Liver (tissue), 9 donors: ENCODE results near the gene PLEKHA6. TPM values are rescaled to one million over a fixed set of nuclear protein-coding genes. Genes with fewer than 3 reads are reported as not detected.
A peak's percentile ranks its signal among the peaks of the same experiment; 100 is the strongest.

Experiments used
- DNase-seq: peaks from one replicate; pipeline ENCODE4 v3.0.0-alpha.2; 2017; ENCODE audit warnings: low spot score
- H3K27ac ChIP-seq, 2 donors: one replicate each; pipeline ENCODE4 v1.7.0; 2013; ENCODE audit warnings: inconsistent platforms in 2 of 2, low read length in 2 of 2, control low read depth in 1 of 2, low read depth in 1 of 2, mild to moderate bottlenecking in 1 of 2
- H3K27me3 ChIP-seq, 4 donors: one replicate each; pipeline versions ENCODE4 v1.6.1 to v1.7.0; 2013; ENCODE audit warnings: low read length in 3 of 4, inconsistent platforms in 1 of 4, mild to moderate bottlenecking in 1 of 4, moderate library complexity in 1 of 4; ENCODE audit not compliant: control insufficient read depth in 4 of 4, insufficient read depth in 4 of 4
- H3K36me3 ChIP-seq, 4 donors: one replicate each; pipeline versions ENCODE4 v1.6.1 to v1.7.0; 2013; ENCODE audit warnings: low read length in 3 of 4, mild to moderate bottlenecking in 3 of 4, low read depth in 1 of 4, moderate library complexity in 1 of 4; ENCODE audit not compliant: control insufficient read depth in 4 of 4, insufficient read depth in 3 of 4
- H3K4me1 ChIP-seq, 4 donors: one replicate each; pipeline versions ENCODE4 v1.6.1 to v1.7.0; 2013; ENCODE audit warnings: low read length in 3 of 4, mild to moderate bottlenecking in 3 of 4, moderate library complexity in 1 of 4; ENCODE audit not compliant: control insufficient read depth in 4 of 4, insufficient read depth in 4 of 4
- H3K4me3 ChIP-seq, 3 donors: one replicate each; pipeline versions ENCODE4 v1.6.1 to v1.7.0; 2013; ENCODE audit warnings: low read length in 3 of 3, control low read depth in 1 of 3, low read depth in 1 of 3, mild to moderate bottlenecking in 1 of 3
- H3K9ac ChIP-seq, 2 donors: one replicate each; pipeline ENCODE4 v1.7.0; 2013; ENCODE audit warnings: low read length in 2 of 2, mild to moderate bottlenecking in 2 of 2, moderate library complexity in 2 of 2, control low read depth in 1 of 2, low read depth in 1 of 2
- H3K9me3 ChIP-seq, 4 donors: one replicate each; pipeline versions ENCODE4 v1.6.1 to v1.7.0; 2013; ENCODE audit warnings: low read length in 3 of 4; ENCODE audit not compliant: control insufficient read depth in 4 of 4
- ATF3 ChIP-seq: IDR thresholded peaks from 2 replicates; pipeline ENCODE4 v1.6.1; 2016; ENCODE audit warnings: antibody characterized with exemption
- CTCF ChIP-seq: fragments of 150-350 bp; IDR thresholded peaks from 2 replicates; pipeline ENCODE4 v1.5.1; 2017; ENCODE audit warnings: improper control_type of control experiment, low read depth, low read length; ENCODE audit not compliant: missing input control
- EGR1 ChIP-seq, 2 donors: IDR thresholded peaks; 2 replicates each; pipeline ENCODE4 v1.6.1; 2016 to 2018; ENCODE audit warnings: antibody characterized with exemption in 2 of 2, low read depth in 2 of 2
- FOXA1 ChIP-seq: IDR thresholded peaks from 2 replicates; pipeline ENCODE4 v1.6.1; 2016; ENCODE audit warnings: antibody characterized with exemption
- FOXA2 ChIP-seq: IDR thresholded peaks from 2 replicates; pipeline ENCODE4 v1.6.1; 2016; ENCODE audit warnings: antibody characterized with exemption
- GABPA ChIP-seq, 2 donors: IDR thresholded peaks in 1 of 2; conservative IDR thresholded peaks in 1 of 2; 2 replicates each; pipeline ENCODE4 v1.6.1; 2016; ENCODE audit warnings: antibody characterized with exemption in 2 of 2, mild to moderate bottlenecking in 1 of 2, moderate library complexity in 1 of 2
- HNF4A ChIP-seq, 2 donors: conservative IDR thresholded peaks; 2 replicates each; pipeline ENCODE4 v1.6.1; 2016; ENCODE audit warnings: antibody characterized with exemption in 2 of 2, mild to moderate bottlenecking in 2 of 2
- HNF4G ChIP-seq: IDR thresholded peaks from 2 replicates; pipeline ENCODE4 v1.6.1; 2016; ENCODE audit warnings: antibody characterized with exemption
- JUND ChIP-seq, 2 donors: IDR thresholded peaks; 2 replicates each; pipeline ENCODE4 v1.6.1; 2016; ENCODE audit warnings: antibody characterized with exemption in 2 of 2
- MAX ChIP-seq: IDR thresholded peaks from 2 replicates; pipeline ENCODE4 v1.6.1; 2016; ENCODE audit warnings: antibody characterized with exemption
- NR2F2 ChIP-seq: IDR thresholded peaks from 2 replicates; pipeline ENCODE4 v1.6.1; 2016; ENCODE audit warnings: antibody characterized with exemption
- RAD21 ChIP-seq, 2 donors: IDR thresholded peaks; 2 replicates each; pipeline ENCODE4 v1.6.1; 2016; ENCODE audit warnings: antibody characterized with exemption in 2 of 2, mild to moderate bottlenecking in 2 of 2
- REST ChIP-seq: IDR thresholded peaks from 2 replicates; pipeline ENCODE4 v1.6.1; 2016; ENCODE audit warnings: antibody characterized with exemption, mild to moderate bottlenecking
- RXRA ChIP-seq, 2 donors: IDR thresholded peaks; 2 replicates each; pipeline ENCODE4 v1.6.1; 2017 to 2018; ENCODE audit warnings: antibody characterized with exemption in 2 of 2, mild to moderate bottlenecking in 1 of 2
- SP1 ChIP-seq: IDR thresholded peaks from 2 replicates; pipeline ENCODE4 v1.6.1; 2018; ENCODE audit warnings: antibody characterized with exemption, mild to moderate bottlenecking
- TAF1 ChIP-seq: conservative IDR thresholded peaks from 2 replicates; pipeline ENCODE4 v1.6.1; 2016; ENCODE audit warnings: antibody characterized with exemption, mild to moderate bottlenecking
- ZBTB33 ChIP-seq: IDR thresholded peaks from 2 replicates; pipeline ENCODE4 v1.6.1; 2016; ENCODE audit warnings: antibody characterized with exemption
- WGBS: extraction: QIAGEN DNeasy Blood & Tissue Kit; methylation state at CpG from one replicate; pipeline ENCODE4 v1.1.7; 2013; 5-methylcytosine and 5-hydroxymethylcytosine counted together
- polyA plus RNA-seq, 2 donors: library from polyadenylated mRNA; stranded (reverse) in 1 of 2; unstranded in 1 of 2; fragments of 200-250 nt in 1 of 2; fragments of >200 nt in 1 of 2; fragmentation: Nextera tagmentation in 1 of 2; extraction: Ambion mirVana in 1 of 2; gene quantifications; one replicate each; pipeline versions ENCODE4 v1.2.1 to v1.2.3, GENCODE V29; 2013 to 2015
- total RNA-seq, 2 donors: library from RNA; depleted of rRNA; stranded (reverse); fragments of >200 nt; gene quantifications; one replicate each; pipeline ENCODE4 v1.2.3, GENCODE V29; 2014
- donor health status: healthy.
- donor health status: healthy.
- donor health status: healthy.
- donor health status: healthy.
- donor health status: healthy.

PLEKHA6 gene
- total and polyA plus RNA-seq, 4 donors: 5.3 to 12.8 (median 7.6) TPM

- no peaks in the 10 kb centered on the region for H3K9me3 ChIP-seq
- H3K4me1 ChIP-seq: peaks cover 7 to 59% (median 50%) of the 10 kb centered on the region in 4 donors
- H3K36me3 ChIP-seq: no peaks in the 10 kb centered on the region
- DNase-seq: no peak
- TF ChIP-seq SP1 (no peak), TAF1 (no peak), ATF3 (no peak), RAD21 (IDR thresholded peaks at IDR 0.05) (no peak), ZBTB33 (no peak), EGR1 (IDR thresholded peaks at IDR 0.05; ENCODE audit: low read depth in 2 of 2) (no peak), RXRA (IDR thresholded peaks at IDR 0.05) (no peak), HNF4A (conservative IDR thresholded peaks at IDR 0.05) (no peak), HNF4G (no peak), REST (no peak), FOXA1 (no peak), NR2F2 (no peak), CTCF (no peak), MAX (no peak), JUND (IDR thresholded peaks at IDR 0.05) (no peak), FOXA2 (no peak), GABPA (IDR thresholded peaks at IDR 0.05 in 1 of 2, conservative IDR thresholded peaks at IDR 0.05 in 1 of 2) (no peak)
- peak overlapping the region; percentile 16 to 74 for H3K9ac ChIP-seq
- 55% methylated on average over 5 of the region's 5 CpGs for WGBS
- H3K27ac ChIP-seq: peak overlapping the region; percentile 87 to 90
- no peaks in the 10 kb centered on the region for H3K27me3 ChIP-seq
- H3K4me3 ChIP-seq: peak overlapping the region; percentile 40 to 76 (median 73)
These were observed 73.4 kb downstream of the PLEKHA6 start for GRCh38 chr1:204286315-204286714.
